Spleen (tissue), 7 donors: ENCODE data around the gene SUMO2.

Experiments
- POLR2A ChIP-seq, 3 donors: fragments of 450-650 bp; IDR thresholded peaks; one replicate each; pipeline ENCODE4 v1.5.1; 2017; ENCODE audit warnings: antibody characterized with exemption in 3 of 3, mild to moderate bottlenecking in 1 of 3
- POLR2AphosphoS5 ChIP-seq, 3 donors: sonication (generic); formaldehyde crosslinking; IDR thresholded peaks; one replicate each; pipeline ENCODE4 v1.5.1; 2017; ENCODE audit warnings: antibody characterized with exemption in 3 of 3
- TF ChIP-seq, protein P1 (sequence below), 11 experiments: fragments of 200-600 bp in 7 of 11; fragments of 450-650 bp in 4 of 11; sonication (generic) in 4 of 11; IDR thresholded peaks in 8 of 11; conservative IDR thresholded peaks in 3 of 11; 1 replicate in 7 of 11; 2 replicates in 4 of 11; pipeline versions ENCODE4 v1.4.0 to v1.8.0; 2016 to 2021; ENCODE audit warnings: antibody characterized with exemption in 11 of 11, inconsistent platforms in 4 of 11, mild to moderate bottlenecking in 1 of 11
- donor health status: DM: no; HTN: no; CAD: no; lungs with moderate emphysema.
- donor health status: DM: no; HTN: no; CAD: no.
- donor health status: DM: no; HTN: no; CAD: no.

DNA sequence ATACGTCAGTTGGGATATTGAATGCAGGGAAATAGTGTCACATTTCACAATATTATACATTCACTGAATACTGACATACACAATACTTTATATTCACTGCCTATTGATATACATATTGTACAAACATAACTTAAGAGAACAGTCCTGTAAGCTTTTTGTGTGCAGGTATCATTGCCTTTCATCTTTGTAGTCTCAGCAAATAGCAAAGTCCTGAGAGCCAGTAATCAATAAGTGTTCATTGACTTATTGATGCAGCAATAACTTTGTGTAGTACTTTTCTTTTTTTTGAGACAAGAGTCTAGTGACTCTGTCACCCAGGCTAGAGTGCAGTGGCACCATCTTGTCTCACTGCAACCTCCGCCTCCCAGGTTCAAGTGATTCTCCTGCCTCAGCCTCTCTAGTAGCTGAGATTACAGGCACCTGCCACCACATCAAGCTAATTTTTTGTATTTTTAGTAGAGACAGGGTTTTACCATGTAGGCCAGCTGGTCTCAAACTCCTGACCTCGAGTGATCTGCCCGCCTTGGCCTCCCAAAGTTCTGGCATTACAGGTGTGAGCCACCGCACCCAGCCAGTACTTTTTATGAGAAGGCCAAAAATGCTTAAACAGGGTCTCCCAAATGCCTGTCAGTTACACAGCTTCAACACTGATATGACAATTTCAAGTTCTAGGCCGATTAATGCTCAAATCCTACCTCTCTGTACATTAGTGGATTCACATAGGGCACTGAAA, 17.3 kb upstream of the SUMO2 start:
- TF ChIP-seq, protein P1, sequence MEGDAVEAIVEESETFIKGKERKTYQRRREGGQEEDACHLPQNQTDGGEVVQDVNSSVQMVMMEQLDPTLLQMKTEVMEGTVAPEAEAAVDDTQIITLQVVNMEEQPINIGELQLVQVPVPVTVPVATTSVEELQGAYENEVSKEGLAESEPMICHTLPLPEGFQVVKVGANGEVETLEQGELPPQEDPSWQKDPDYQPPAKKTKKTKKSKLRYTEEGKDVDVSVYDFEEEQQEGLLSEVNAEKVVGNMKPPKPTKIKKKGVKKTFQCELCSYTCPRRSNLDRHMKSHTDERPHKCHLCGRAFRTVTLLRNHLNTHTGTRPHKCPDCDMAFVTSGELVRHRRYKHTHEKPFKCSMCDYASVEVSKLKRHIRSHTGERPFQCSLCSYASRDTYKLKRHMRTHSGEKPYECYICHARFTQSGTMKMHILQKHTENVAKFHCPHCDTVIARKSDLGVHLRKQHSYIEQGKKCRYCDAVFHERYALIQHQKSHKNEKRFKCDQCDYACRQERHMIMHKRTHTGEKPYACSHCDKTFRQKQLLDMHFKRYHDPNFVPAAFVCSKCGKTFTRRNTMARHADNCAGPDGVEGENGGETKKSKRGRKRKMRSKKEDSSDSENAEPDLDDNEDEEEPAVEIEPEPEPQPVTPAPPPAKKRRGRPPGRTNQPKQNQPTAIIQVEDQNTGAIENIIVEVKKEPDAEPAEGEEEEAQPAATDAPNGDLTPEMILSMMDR (IDR thresholded peaks at IDR 0.05 in 8 of 11, conservative IDR thresholded peaks at IDR 0.05 in 3 of 11), result no peak
- no peak for TF ChIP-seq POLR2A (IDR thresholded peaks at IDR 0.05)
- no peak for TF ChIP-seq POLR2AphosphoS5 (IDR thresholded peaks at IDR 0.05)
